Activated CD4-positive, alpha-beta T cell treated with anti-CD3 and anti-CD28 coated beads, Interleukin-2, amount 10 ng/mL, durations not matched to agents 24 days and 14 days (primary cell): ENCODE measurements around the gene CNTRL. TPM values are rescaled to one million over a fixed set of nuclear protein-coding genes. Genes with fewer than 3 reads are reported as not detected.
"Not testable (repeated sequence)": the region's sequence is repeated elsewhere in the genome, so short reads cannot be mapped to it uniquely, and the experiment has no call there.

Experiments used
- DNase-seq: peaks from one replicate; pipeline ENCODE4 v3.0.0; 2022
- H3K27ac Mint-ChIP-seq: one replicate; pipeline ENCODE4 v1.8.0; 2022; ENCODE audit warnings: mild to moderate bottlenecking, mixed read lengths
- H3K27me3 Mint-ChIP-seq: one replicate; pipeline ENCODE4 v1.8.0; 2022; ENCODE audit warnings: mixed read lengths
- H3K36me3 Mint-ChIP-seq: one replicate; pipeline ENCODE4 v1.8.0; 2022; ENCODE audit warnings: low read depth, mild to moderate bottlenecking, mixed read lengths
- H3K4me1 Mint-ChIP-seq: one replicate; pipeline ENCODE4 v1.8.0; 2021; ENCODE audit warnings: mixed read lengths
- H3K4me3 Mint-ChIP-seq: one replicate; pipeline ENCODE4 v1.8.0; 2022; ENCODE audit warnings: mild to moderate bottlenecking, moderate library complexity, mixed read lengths
- H3K9me3 Mint-ChIP-seq: one replicate; pipeline ENCODE4 v1.8.0; 2021; ENCODE audit warnings: mixed read lengths
- intact Hi-C: fragments of 100-400 bp; cut with micrococcal nuclease; formaldehyde crosslinking; loops from one replicate; pipeline ENCODE4 v1.15.1; 2023
- total RNA-seq: library from RNA; stranded (reverse); gene quantifications from 2 replicates; pipeline ENCODE4 v1.2.3, GENCODE V29; 2022

Gene CNTRL
- total RNA-seq, 1 donor from 2014 or later, result 69.4 TPM

DNA sequence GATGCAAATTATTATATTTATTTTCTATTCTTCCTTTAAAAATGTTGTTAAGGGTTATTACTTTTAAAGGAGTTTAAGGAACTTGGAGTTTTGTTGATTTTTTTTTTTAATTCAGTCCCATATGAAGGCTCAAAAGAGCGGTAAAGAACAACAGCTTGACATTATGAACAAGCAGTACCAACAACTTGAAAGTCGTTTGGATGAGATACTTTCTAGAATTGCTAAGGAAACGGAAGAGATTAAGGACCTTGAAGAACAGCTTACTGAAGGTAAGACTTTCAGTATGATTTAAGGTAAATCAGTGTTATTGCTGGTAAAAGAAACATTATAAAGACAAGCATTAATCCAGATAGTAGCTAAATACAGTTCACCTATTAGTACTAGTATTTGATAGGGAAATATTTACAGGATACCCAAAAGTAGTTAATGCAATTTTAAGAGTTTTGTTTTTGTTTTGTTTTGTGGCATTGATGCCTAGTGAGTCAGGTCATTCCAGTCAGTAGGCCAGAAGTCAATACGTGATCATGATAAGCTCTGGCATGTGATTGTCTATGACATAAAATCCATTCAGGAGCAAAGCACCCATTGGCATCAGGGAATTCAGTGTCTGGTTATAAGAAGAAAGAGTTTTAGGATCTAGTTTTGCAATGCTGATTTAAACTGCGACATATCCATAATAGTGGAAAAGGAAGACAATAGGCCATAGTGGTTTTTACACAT, 49.2 kb downstream of the CNTRL start:
- peak overlapping the region; percentile 26 for H3K4me3 Mint-ChIP-seq
- no peaks in the 10 kb centered on the region for H3K27me3 Mint-ChIP-seq
- peak overlapping the region; percentile 45 for H3K27ac Mint-ChIP-seq
- peaks cover 40% of the 10 kb centered on the region for H3K4me1 Mint-ChIP-seq
- peaks cover 60% of the 10 kb centered on the region for H3K36me3 Mint-ChIP-seq
- peak; percentile 52 for DNase-seq
- intact Hi-C loops, result no loop called here
- peaks cover under 1% of the 10 kb centered on the region for H3K9me3 Mint-ChIP-seq

- Mint-ChIP-seq H3K4me1 (peaks cover 45% of the 10 kb centered on the region), H3K9me3 (peaks cover 7% of the 10 kb centered on the region), H3K27ac (no peak overlapping the region), H3K36me3 (peaks cover 63% of the 10 kb centered on the region), H3K27me3 (no peaks in the 10 kb centered on the region), H3K4me3 (no peak overlapping the region)
- DNase-seq, result peak; percentile 52
- intact Hi-C loops, result no loop called here
Observed at GRCh38 chr9:121125590-121125989, 50.8 kb downstream of the CNTRL start.

- intact Hi-C loops, H3K27me3 Mint-ChIP-seq, H3K4me3 Mint-ChIP-seq, H3K27ac Mint-ChIP-seq, H3K9me3 Mint-ChIP-seq: not testable (repeated sequence)
- H3K4me1 Mint-ChIP-seq, result peaks cover 49% of the 10 kb centered on the region
- peaks cover 73% of the 10 kb centered on the region for H3K36me3 Mint-ChIP-seq
- DNase-seq, result peak; percentile 15
Observed at GRCh38 chr9:121129384-121129783, 54.6 kb downstream of the CNTRL start.

DNA sequence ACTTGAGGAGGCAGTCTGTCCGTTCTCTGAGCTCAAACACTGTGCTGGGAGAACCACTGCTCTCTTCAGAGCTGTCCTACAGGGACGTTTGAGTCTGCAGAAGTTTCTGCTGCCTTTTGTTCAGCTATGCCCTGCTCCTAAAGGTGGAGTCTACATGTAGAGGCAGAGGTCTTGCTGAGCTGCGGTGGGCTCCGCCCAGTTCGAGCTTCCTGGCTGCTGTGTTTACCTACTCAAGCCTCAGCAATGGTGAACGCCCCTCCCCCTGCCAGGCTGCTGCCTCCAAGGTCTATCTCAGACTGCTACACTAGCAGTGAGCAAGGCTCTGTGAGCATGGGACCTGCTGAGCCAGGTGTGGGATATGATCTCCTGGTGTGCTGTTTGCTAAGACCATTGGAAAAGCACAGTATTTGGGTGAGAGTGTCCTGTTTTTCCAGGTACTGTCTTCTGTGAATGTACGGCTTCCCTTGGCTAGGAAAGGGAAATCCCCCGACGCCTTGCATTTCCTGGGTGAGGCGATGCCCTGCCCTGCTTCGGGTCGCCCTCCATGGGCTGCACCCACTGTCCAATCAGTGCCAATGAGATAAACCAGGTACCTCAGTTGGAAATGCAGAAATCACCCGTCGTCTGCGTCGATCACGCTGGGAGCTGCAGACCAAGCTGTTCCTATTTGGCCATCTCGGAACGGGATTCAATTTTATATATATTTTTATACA, 58.5 kb downstream of the CNTRL start:
- no peaks in the 10 kb centered on the region for H3K27me3 Mint-ChIP-seq
- intact Hi-C loops, result no loop called here
- DNase-seq, result peak; percentile 93
- peaks cover 7% of the 10 kb centered on the region for H3K9me3 Mint-ChIP-seq
- peak overlapping the region; percentile 56 for H3K27ac Mint-ChIP-seq
- peak overlapping the region; percentile 64 for H3K4me3 Mint-ChIP-seq
- peaks cover 51% of the 10 kb centered on the region for H3K4me1 Mint-ChIP-seq
- H3K36me3 Mint-ChIP-seq, result peaks cover 73% of the 10 kb centered on the region

- H3K27me3 Mint-ChIP-seq, result no peaks in the 10 kb centered on the region
- intact Hi-C loops, result no loop called here
- DNase-seq, result peak; percentile 50
- H3K4me1 Mint-ChIP-seq, result peaks cover 36% of the 10 kb centered on the region
- H3K4me3 Mint-ChIP-seq, result no peak overlapping the region
- H3K27ac Mint-ChIP-seq, result no peak overlapping the region
- no peaks in the 10 kb centered on the region for H3K9me3 Mint-ChIP-seq
- H3K36me3 Mint-ChIP-seq, result peaks cover 69% of the 10 kb centered on the region
Observed at GRCh38 chr9:121135642-121136041, 60.9 kb downstream of the CNTRL start.

DNA sequence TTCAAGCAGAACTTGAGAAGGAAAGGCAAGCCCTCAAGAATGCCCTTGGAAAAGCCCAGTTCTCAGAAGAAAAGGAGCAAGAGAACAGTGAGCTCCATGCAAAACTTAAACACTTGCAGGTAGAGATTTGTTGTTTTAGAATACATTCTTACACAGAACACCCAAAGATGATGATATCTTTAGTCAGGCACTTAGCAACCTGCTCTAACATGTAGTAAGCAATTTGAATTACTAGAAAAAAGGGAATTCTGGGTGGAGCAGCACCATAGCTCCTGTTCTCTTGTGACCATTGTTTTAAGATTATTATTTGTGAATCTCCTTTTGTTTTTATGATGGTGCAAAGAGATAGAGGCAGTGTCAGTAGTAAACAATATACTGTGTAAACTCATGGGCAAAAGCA, 63.8 kb downstream of the CNTRL start:
- H3K27ac Mint-ChIP-seq, result no peak overlapping the region
- peaks cover 74% of the 10 kb centered on the region for H3K36me3 Mint-ChIP-seq
- no peaks in the 10 kb centered on the region for H3K9me3 Mint-ChIP-seq
- intact Hi-C loops, result no loop called here
- H3K27me3 Mint-ChIP-seq, result no peaks in the 10 kb centered on the region
- no peak overlapping the region for H3K4me3 Mint-ChIP-seq
- DNase-seq, result no peak
- H3K4me1 Mint-ChIP-seq, result peaks cover 9% of the 10 kb centered on the region

GRCh38 chr9:121138973-121139372, 64.2 kb downstream of the CNTRL start:
- intact Hi-C loops, result no loop called here
- no peaks in the 10 kb centered on the region for H3K27me3 Mint-ChIP-seq
- DNase-seq, result no peak
- peaks cover 74% of the 10 kb centered on the region for H3K36me3 Mint-ChIP-seq
- H3K4me3 Mint-ChIP-seq, result no peak overlapping the region
- no peaks in the 10 kb centered on the region for H3K9me3 Mint-ChIP-seq
- H3K4me1 Mint-ChIP-seq, result peaks cover 9% of the 10 kb centered on the region
- H3K27ac Mint-ChIP-seq, result no peak overlapping the region

DNA sequence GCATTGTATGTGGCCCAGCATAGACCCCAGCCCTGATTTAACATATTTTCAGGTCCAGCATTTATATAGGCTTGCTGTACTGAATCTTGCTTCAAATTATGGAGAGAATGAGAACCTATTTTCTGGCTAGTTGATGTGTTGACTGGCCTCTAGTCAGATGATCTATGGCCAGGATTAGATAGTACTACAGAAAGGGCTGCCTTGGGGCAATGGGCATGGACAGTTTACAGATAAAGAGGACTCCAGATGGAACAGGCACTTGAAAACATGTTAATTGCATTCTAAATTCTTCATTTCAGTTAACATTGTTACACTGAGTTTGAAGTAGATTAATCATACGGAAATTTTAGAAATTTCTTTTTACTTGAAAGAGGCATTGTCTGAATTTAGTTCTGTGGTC, 65.4 kb downstream of the CNTRL start:
- Mint-ChIP-seq H3K27ac (no peak overlapping the region), H3K9me3 (no peaks in the 10 kb centered on the region), H3K36me3 (peaks cover 77% of the 10 kb centered on the region), H3K27me3 (no peaks in the 10 kb centered on the region), H3K4me3 (no peak overlapping the region), H3K4me1 (peaks cover 7% of the 10 kb centered on the region)
- no peak for DNase-seq
- intact Hi-C loops, result no loop called here

DNA sequence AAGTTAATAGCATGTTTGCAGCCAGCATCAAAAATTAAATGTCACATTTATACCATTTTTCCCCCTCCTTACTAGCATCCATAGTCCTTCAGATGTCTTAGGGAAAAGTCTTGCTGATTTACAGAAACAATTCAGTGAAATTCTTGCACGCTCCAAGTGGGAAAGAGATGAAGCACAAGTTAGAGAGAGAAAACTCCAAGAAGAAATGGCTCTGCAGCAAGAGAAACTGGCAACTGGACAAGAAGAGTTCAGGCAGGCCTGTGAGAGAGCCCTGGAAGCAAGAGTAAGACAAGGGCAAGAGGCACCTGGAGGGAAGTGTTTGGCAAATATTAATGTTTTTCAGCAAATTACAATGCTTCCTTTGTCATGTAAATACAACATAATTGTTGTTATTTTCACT, 66.6 kb downstream of the CNTRL start:
- no peak overlapping the region for H3K4me3 Mint-ChIP-seq
- no peaks in the 10 kb centered on the region for H3K9me3 Mint-ChIP-seq
- no peaks in the 10 kb centered on the region for H3K27me3 Mint-ChIP-seq
- DNase-seq, result no peak
- intact Hi-C loops, result no loop called here
- H3K36me3 Mint-ChIP-seq, result peaks cover 73% of the 10 kb centered on the region
- H3K27ac Mint-ChIP-seq, result no peak overlapping the region
- peaks cover 7% of the 10 kb centered on the region for H3K4me1 Mint-ChIP-seq

DNA sequence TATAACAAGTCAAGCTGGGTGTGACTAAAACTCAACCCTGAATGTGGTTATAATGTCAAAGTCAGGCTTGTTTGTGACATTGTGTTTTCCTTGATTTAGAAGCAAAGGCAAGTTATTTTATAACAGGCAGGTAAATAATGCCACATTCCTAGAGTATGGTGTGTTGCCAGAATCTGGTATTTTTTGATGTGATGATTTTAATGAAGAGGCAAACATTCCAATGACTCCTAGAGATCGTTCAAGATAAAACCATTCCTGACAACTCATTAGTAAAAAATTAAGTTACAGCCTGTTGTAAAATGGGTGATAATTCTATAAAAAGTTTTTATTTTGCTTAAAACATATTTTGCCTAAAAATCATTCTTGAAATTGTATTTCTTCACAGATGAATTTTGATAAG, 67.0 kb downstream of the CNTRL start:
- no peaks in the 10 kb centered on the region for H3K27me3 Mint-ChIP-seq
- intact Hi-C loops, result no loop called here
- peaks cover 74% of the 10 kb centered on the region for H3K36me3 Mint-ChIP-seq
- DNase-seq, result no peak
- H3K4me3 Mint-ChIP-seq, result no peak overlapping the region
- peaks cover 7% of the 10 kb centered on the region for H3K4me1 Mint-ChIP-seq
- H3K9me3 Mint-ChIP-seq, result no peaks in the 10 kb centered on the region
- no peak overlapping the region for H3K27ac Mint-ChIP-seq

- H3K27me3 Mint-ChIP-seq, result no peaks in the 10 kb centered on the region
- no peaks in the 10 kb centered on the region for H3K9me3 Mint-ChIP-seq
- H3K27ac Mint-ChIP-seq, result no peak overlapping the region
- intact Hi-C loops, result no loop called here
- DNase-seq, result no peak
- H3K4me3 Mint-ChIP-seq, result no peak overlapping the region
- peaks cover 81% of the 10 kb centered on the region for H3K36me3 Mint-ChIP-seq
- peaks cover 13% of the 10 kb centered on the region for H3K4me1 Mint-ChIP-seq
Observed at GRCh38 chr9:121143771-121144170, 69.0 kb downstream of the CNTRL start.

DNA sequence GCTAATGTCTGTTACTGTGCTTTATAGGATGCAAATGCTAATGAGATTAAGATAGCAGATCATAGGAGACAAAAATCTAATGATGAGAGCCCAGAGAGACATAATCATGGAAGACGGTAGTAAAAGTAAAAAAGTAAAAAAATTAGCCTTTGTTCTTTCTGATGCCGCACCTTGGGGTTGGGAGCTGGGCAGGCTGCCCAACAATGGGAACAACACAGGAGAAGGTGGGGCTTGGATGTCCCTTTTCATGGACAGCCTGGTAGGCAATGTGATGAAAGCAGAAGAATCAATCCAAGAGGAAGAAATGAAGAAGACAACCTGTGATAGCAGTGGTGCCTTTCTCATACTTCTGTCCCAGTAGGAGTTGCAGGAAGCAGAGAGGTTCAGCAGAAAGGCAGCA, 69.7 kb downstream of the CNTRL start:
- no peaks in the 10 kb centered on the region for H3K27me3 Mint-ChIP-seq
- H3K4me1 Mint-ChIP-seq, result peaks cover 13% of the 10 kb centered on the region
- peaks cover 80% of the 10 kb centered on the region for H3K36me3 Mint-ChIP-seq
- intact Hi-C loops, result no loop called here
- H3K9me3 Mint-ChIP-seq, result no peaks in the 10 kb centered on the region
- H3K4me3 Mint-ChIP-seq, result no peak overlapping the region
- no peak overlapping the region for H3K27ac Mint-ChIP-seq
- no peak for DNase-seq

- H3K4me3 Mint-ChIP-seq, result no peak overlapping the region
- H3K4me1 Mint-ChIP-seq, result peaks cover 37% of the 10 kb centered on the region
- H3K27ac Mint-ChIP-seq, result no peak overlapping the region
- DNase-seq, result peak; percentile 47
- H3K9me3 Mint-ChIP-seq, result no peaks in the 10 kb centered on the region
- H3K36me3 Mint-ChIP-seq, result peaks cover 70% of the 10 kb centered on the region
- no peaks in the 10 kb centered on the region for H3K27me3 Mint-ChIP-seq
- intact Hi-C loops, result no loop called here
Observed at GRCh38 chr9:121150188-121150587, 75.4 kb downstream of the CNTRL start.

DNA sequence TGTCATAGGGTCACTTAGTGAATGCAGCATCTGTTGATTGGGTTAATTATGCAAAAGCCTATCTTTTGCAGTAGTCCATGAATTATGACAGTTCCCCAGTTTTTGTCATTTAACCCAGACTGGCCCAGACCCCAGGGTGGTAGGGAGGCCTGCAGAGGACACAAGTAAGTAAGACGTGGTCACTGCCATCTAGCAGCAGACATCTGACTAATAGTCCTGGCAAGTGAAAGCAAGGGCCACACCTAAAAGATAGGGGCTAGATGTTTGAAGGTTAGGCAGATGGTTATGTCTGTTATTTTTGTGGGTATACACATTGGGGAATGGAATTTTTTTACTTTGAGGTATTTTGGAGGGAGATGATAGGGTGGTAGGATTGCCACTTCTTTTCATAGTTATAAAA, 78.9 kb downstream of the CNTRL start:
- no peak overlapping the region for H3K4me3 Mint-ChIP-seq
- intact Hi-C loops, result no loop called here
- DNase-seq, result no peak
- H3K36me3 Mint-ChIP-seq, result peaks cover 72% of the 10 kb centered on the region
- H3K9me3 Mint-ChIP-seq, result no peaks in the 10 kb centered on the region
- H3K27me3 Mint-ChIP-seq, result no peaks in the 10 kb centered on the region
- no peak overlapping the region for H3K27ac Mint-ChIP-seq
- H3K4me1 Mint-ChIP-seq, result peaks cover 33% of the 10 kb centered on the region
